Measurements from ENCODE around the gene MRFAP1L1.

The MRFAP1L1 gene

GRCh38 chr4:6722891-6723290 lies 13.2 kb upstream of the MRFAP1L1 start:
- Histone ChIP-seq H3K27ac (ENCODE audit: low read depth, low read length) (no peak overlapping the region), H3K4me1 (ENCODE audit: insufficient read depth, low read length) (peaks cover 8% of the 10 kb centered on the region), H3K9me3 (ENCODE audit: low read length) (no peaks in the 10 kb centered on the region), H3K9ac (ENCODE audit: low read length) (no peak overlapping the region), H3K27me3 (ENCODE audit: control insufficient read depth in 1 of 2, insufficient read depth in 2 of 2, low read length in 2 of 2) (no peaks in the 10 kb centered on the region), H3K36me3 (ENCODE audit: insufficient read depth, low read length) (no peaks in the 10 kb centered on the region), H3K4me3 (ENCODE audit: low read depth in 1 of 2, low read length in 2 of 2) (no peak overlapping the region)

GRCh38 chr4:6721121-6721520 lies 11.5 kb upstream of the MRFAP1L1 start:
- no peak overlapping the region for H3K9ac ChIP-seq (ENCODE audit: low read length)
- no peak overlapping the region for H3K27ac ChIP-seq (ENCODE audit: low read depth, low read length)
- no peaks in the 10 kb centered on the region for H3K9me3 ChIP-seq (ENCODE audit: low read length)
- H3K27me3 ChIP-seq (ENCODE audit: control insufficient read depth in 1 of 2, insufficient read depth in 2 of 2, low read length in 2 of 2) = no peaks in the 10 kb centered on the region
- H3K4me1 ChIP-seq (ENCODE audit: insufficient read depth, low read length) = peaks cover 18% of the 10 kb centered on the region
- no peaks in the 10 kb centered on the region for H3K36me3 ChIP-seq (ENCODE audit: insufficient read depth, low read length)
- no peak overlapping the region for H3K4me3 ChIP-seq (ENCODE audit: low read depth in 1 of 2, low read length in 2 of 2)

- H3K27ac ChIP-seq (ENCODE audit: low read depth, low read length) = no peak overlapping the region
- H3K9me3 ChIP-seq (ENCODE audit: low read length) = no peaks in the 10 kb centered on the region
- H3K36me3 ChIP-seq (ENCODE audit: insufficient read depth, low read length) = no peaks in the 10 kb centered on the region
- H3K27me3 ChIP-seq (ENCODE audit: control insufficient read depth in 1 of 2, insufficient read depth in 2 of 2, low read length in 2 of 2) = no peaks in the 10 kb centered on the region
- no peak overlapping the region for H3K4me3 ChIP-seq (ENCODE audit: low read depth in 1 of 2, low read length in 2 of 2)
- H3K9ac ChIP-seq (ENCODE audit: low read length) = no peak overlapping the region
- H3K4me1 ChIP-seq (ENCODE audit: insufficient read depth, low read length) = peaks cover 23% of the 10 kb centered on the region
Observed at GRCh38 chr4:6720202-6720699, 10.6 kb upstream of the MRFAP1L1 start.

- Histone ChIP-seq H3K27ac (ENCODE audit: low read depth, low read length) (no peak overlapping the region), H3K27me3 (ENCODE audit: control insufficient read depth in 1 of 2, insufficient read depth in 2 of 2, low read length in 2 of 2) (no peaks in the 10 kb centered on the region), H3K36me3 (ENCODE audit: insufficient read depth, low read length) (no peaks in the 10 kb centered on the region), H3K4me1 (ENCODE audit: insufficient read depth, low read length) (peaks cover 27% of the 10 kb centered on the region), H3K9ac (ENCODE audit: low read length) (no peak overlapping the region), H3K4me3 (ENCODE audit: low read depth in 1 of 2, low read length in 2 of 2) (no peak overlapping the region), H3K9me3 (ENCODE audit: low read length) (no peaks in the 10 kb centered on the region)
Observed at GRCh38 chr4:6719611-6720179, 10.0 kb upstream of the MRFAP1L1 start.

DNA sequence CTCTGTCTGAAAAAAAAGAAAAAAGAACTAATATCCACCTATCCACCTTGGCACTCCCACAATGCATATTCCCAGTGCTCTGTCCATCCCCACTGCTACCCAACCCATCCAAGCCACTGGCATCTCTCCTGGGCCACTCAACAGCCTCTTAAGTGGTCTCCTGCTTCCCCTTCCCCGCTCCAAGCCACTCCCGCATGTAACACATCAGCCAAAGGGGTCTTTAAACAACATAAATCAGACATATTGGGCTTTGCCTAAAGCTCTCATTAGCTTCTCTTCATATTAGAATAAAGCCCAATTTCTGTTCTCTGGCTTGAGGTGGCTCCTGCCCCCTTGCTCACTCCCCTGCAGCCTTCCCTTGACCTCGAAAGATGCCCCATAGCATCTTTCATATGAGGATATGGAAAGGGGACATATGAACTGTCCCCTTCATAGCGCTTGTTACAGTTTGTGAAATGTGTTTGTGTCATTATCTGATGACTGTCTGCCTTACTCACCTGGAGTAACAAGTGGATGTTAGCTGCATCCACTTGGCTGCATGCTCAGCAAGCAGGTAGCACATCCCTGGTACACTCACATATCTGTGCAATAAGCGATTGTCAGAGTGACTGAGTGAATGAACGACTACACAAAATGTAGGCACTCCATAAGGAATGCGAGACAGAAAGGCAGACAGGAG lies 9.4 kb upstream of the MRFAP1L1 start:
- Histone ChIP-seq H3K27me3 (ENCODE audit: control insufficient read depth in 1 of 2, insufficient read depth in 2 of 2, low read length in 2 of 2) (no peaks in the 10 kb centered on the region), H3K36me3 (ENCODE audit: insufficient read depth, low read length) (no peaks in the 10 kb centered on the region), H3K9me3 (ENCODE audit: low read length) (no peaks in the 10 kb centered on the region), H3K4me3 (ENCODE audit: low read depth in 1 of 2, low read length in 2 of 2) (no peak overlapping the region), H3K27ac (ENCODE audit: low read depth, low read length) (no peak overlapping the region), H3K9ac (ENCODE audit: low read length) (no peak overlapping the region), H3K4me1 (ENCODE audit: insufficient read depth, low read length) (peaks cover 27% of the 10 kb centered on the region)

- peak overlapping the region; percentile 51 for H3K9ac ChIP-seq (ENCODE audit: low read length)
- peaks cover 27% of the 10 kb centered on the region for H3K4me1 ChIP-seq (ENCODE audit: insufficient read depth, low read length)
- peak overlapping the region; percentile 67 for H3K27ac ChIP-seq (ENCODE audit: low read depth, low read length)
- no peaks in the 10 kb centered on the region for H3K36me3 ChIP-seq (ENCODE audit: insufficient read depth, low read length)
- no peaks in the 10 kb centered on the region for H3K27me3 ChIP-seq (ENCODE audit: control insufficient read depth in 1 of 2, insufficient read depth in 2 of 2, low read length in 2 of 2)
- no peaks in the 10 kb centered on the region for H3K9me3 ChIP-seq (ENCODE audit: low read length)
- H3K4me3 ChIP-seq (ENCODE audit: low read depth in 1 of 2, low read length in 2 of 2) = peak overlapping the region; percentile 52 to 90
Observed at GRCh38 chr4:6716958-6717655, 7.4 kb upstream of the MRFAP1L1 start.

DNA sequence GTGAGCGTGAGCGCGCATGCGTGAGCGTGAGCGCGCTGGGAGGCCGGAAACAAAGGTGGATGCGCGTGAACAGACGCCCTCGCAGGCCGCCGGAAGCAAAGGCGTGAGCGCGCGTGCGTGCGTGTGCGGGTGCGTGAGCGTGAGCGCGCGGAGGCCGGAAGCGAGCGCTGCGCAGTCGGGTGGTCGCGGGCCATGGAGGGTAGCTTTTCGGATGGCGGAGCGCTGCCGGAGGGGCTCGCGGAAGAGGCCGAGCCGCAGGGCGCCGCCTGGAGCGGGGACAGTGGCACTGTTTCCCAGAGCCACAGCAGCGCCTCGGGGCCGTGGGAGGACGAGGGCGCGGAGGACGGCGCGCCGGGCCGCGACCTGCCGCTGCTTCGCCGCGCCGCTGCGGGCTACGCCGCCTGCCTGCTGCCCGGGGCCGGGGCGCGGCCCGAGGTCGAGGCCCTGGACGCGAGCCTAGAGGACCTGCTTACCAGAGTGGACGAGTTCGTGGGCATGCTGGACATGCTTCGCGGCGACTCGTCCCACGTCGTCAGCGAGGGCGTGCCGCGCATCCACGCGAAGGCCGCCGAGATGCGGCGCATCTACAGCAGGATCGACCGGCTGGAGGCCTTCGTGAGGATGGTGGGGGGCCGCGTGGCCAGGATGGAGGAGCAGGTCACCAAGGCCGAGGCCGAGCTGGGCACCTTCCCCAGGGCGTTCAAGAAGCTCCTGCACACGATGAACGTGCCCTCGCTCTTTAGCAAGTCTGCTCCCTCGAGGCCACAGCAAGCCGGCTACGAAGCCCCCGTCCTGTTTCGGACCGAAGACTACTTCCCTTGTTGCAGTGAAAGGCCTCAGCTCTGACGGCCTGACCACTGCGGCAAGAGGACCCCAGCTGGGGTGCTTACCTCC lies 6.6 kb upstream of the MRFAP1L1 start, which contains the start of gene BLOC1S4:
TSS of gene BLOC1S4 (plus strand) at position 157 of the 894 bp plus-strand sequence. CDS start at position 193, 36 bp downstream.
- Histone ChIP-seq H3K4me1 (ENCODE audit: insufficient read depth, low read length) (peaks cover 27% of the 10 kb centered on the region), H3K9me3 (ENCODE audit: low read length) (no peaks in the 10 kb centered on the region), H3K36me3 (ENCODE audit: insufficient read depth, low read length) (no peaks in the 10 kb centered on the region), H3K27me3 (ENCODE audit: control insufficient read depth in 1 of 2, insufficient read depth in 2 of 2, low read length in 2 of 2) (no peaks in the 10 kb centered on the region), H3K9ac (ENCODE audit: low read length) (peak within 1 kb of the TSS; percentile 51), H3K27ac (ENCODE audit: low read depth, low read length) (peak within 1 kb of the TSS; percentile 67), H3K4me3 (ENCODE audit: low read depth in 1 of 2, low read length in 2 of 2) (peak within 1 kb of the TSS; percentile 52 to 90)

- Histone ChIP-seq H3K4me3 (ENCODE audit: low read depth in 1 of 2, low read length in 2 of 2) (peak overlapping the region in 1 of 2 donors; percentile 90), H3K4me1 (ENCODE audit: insufficient read depth, low read length) (peaks cover 26% of the 10 kb centered on the region), H3K36me3 (ENCODE audit: insufficient read depth, low read length) (no peaks in the 10 kb centered on the region), H3K9ac (ENCODE audit: low read length) (no peak overlapping the region), H3K9me3 (ENCODE audit: low read length) (no peaks in the 10 kb centered on the region), H3K27ac (ENCODE audit: low read depth, low read length) (peak overlapping the region; percentile 67), H3K27me3 (ENCODE audit: control insufficient read depth in 1 of 2, insufficient read depth in 2 of 2, low read length in 2 of 2) (no peaks in the 10 kb centered on the region)
Observed at GRCh38 chr4:6715704-6716017, 6.0 kb upstream of the MRFAP1L1 start.

DNA sequence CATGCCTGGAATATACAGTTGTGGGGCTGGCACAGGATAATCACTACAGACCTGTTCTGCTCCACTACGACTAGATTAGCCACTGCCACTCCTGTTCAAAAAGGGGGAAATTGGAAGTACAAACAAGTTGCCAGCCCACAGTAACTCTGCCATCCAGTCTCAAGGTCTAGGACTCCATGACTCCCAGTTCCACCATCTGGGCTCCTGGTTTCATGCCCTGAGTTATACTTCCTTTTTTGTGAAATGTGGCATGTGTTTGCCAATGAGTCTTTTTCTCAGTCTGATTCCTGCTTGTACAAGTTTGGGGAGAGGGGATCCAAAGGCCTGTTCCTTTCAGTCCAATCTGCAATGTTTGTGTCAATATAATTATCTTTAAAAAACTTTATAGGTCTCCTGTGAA lies 5.3 kb upstream of the MRFAP1L1 start:
- Histone ChIP-seq H3K4me1 (ENCODE audit: insufficient read depth, low read length) (peaks cover 26% of the 10 kb centered on the region), H3K9me3 (ENCODE audit: low read length) (no peaks in the 10 kb centered on the region), H3K4me3 (ENCODE audit: low read depth in 1 of 2, low read length in 2 of 2) (no peak overlapping the region), H3K27ac (ENCODE audit: low read depth, low read length) (no peak overlapping the region), H3K36me3 (ENCODE audit: insufficient read depth, low read length) (no peaks in the 10 kb centered on the region), H3K27me3 (ENCODE audit: control insufficient read depth in 1 of 2, insufficient read depth in 2 of 2, low read length in 2 of 2) (no peaks in the 10 kb centered on the region), H3K9ac (ENCODE audit: low read length) (no peak overlapping the region)

- Histone ChIP-seq H3K4me1 (ENCODE audit: insufficient read depth, low read length) (peaks cover 44% of the 10 kb centered on the region), H3K36me3 (ENCODE audit: insufficient read depth, low read length) (no peaks in the 10 kb centered on the region), H3K27ac (ENCODE audit: low read depth, low read length) (no peak overlapping the region), H3K9ac (ENCODE audit: low read length) (no peak overlapping the region), H3K9me3 (ENCODE audit: low read length) (no peaks in the 10 kb centered on the region), H3K27me3 (ENCODE audit: control insufficient read depth in 1 of 2, insufficient read depth in 2 of 2, low read length in 2 of 2) (no peaks in the 10 kb centered on the region), H3K4me3 (ENCODE audit: low read depth in 1 of 2, low read length in 2 of 2) (no peak overlapping the region)
Observed at GRCh38 chr4:6710996-6711395, 1.3 kb upstream of the MRFAP1L1 start.

DNA sequence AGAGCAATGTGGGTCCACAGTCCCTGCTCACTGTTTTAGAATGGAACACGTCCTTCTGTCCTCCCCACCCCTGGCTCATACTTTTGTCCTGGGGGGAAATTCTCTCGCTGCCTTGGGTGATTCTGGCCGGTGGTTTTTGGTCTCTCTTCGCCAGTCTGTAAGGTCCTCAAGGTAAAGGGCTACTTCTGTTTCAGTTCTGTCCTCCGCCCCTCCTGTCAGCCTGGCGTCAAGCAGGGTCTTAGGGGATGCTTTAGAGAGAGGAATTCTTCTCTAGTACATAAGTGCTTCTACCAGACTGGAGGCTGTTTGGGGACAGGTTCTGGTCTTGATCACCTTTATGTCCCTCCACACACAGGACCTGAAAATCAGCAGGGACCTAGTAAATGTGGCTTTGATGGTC lies 617 bp upstream of the MRFAP1L1 start:
- Histone ChIP-seq H3K27ac (ENCODE audit: low read depth, low read length) (peak overlapping the region; percentile 91), H3K36me3 (ENCODE audit: insufficient read depth, low read length) (peaks cover 5% of the 10 kb centered on the region), H3K9ac (ENCODE audit: low read length) (peak overlapping the region; percentile 74), H3K27me3 (ENCODE audit: control insufficient read depth in 1 of 2, insufficient read depth in 2 of 2, low read length in 2 of 2) (no peaks in the 10 kb centered on the region), H3K4me3 (ENCODE audit: low read depth in 1 of 2, low read length in 2 of 2) (peak overlapping the region; percentile 97 to 99), H3K9me3 (ENCODE audit: low read length) (no peaks in the 10 kb centered on the region), H3K4me1 (ENCODE audit: insufficient read depth, low read length) (peaks cover 47% of the 10 kb centered on the region)
